ENCODE data around the gene DBX1.
"Not testable (repeated sequence)": the region's sequence is repeated elsewhere in the genome, so short reads cannot be mapped to it uniquely, and the experiment has no call there.

Gene DBX1, protein sequence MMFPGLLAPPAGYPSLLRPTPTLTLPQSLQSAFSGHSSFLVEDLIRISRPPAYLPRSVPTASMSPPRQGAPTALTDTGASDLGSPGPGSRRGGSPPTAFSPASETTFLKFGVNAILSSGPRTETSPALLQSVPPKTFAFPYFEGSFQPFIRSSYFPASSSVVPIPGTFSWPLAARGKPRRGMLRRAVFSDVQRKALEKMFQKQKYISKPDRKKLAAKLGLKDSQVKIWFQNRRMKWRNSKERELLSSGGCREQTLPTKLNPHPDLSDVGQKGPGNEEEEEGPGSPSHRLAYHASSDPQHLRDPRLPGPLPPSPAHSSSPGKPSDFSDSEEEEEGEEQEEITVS

DNA sequence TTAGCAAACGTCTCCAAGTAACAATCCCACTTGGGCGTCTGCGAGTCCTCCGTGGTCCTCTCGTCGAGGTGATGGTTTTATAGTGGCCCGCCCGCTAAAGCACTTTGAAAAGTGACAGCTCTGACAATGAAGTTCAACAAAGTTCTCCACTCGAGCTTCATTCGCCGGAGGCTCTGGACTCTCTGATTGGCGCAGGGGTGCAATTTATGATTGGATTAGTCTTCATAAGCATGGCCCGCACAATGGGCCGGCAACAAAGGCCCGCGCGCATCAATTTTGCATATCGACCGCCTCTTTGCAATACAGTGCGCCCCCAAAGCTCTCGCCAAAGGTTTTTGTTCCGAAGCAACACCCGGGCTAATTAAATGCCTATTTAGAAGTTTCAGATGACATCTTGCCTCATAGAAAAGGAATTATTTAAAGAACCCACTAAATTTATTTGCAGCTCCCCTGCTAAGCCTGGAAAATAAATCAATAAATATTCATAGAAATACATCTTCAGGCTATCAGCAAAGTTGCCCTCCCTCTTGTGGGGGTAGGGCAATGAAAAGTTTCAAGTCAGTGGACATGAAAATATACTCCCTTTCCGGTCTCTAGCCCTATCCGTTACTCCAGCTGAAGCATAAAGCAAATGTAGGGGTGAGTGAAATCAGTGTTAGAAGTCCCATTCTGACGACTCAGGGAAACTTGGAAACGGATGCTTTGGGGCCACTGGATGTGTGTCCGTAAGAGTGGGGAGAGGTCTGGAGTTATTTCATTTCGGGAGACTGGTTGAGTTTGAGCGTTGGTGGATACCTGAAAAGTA, at the start of gene DBX1:
Gene DBX1 (minus strand): TSS at position 51 of the 805 bp plus-strand sequence. CDS start 151 bp downstream, outside the sequence.
- DNase-seq = no peak

DNA sequence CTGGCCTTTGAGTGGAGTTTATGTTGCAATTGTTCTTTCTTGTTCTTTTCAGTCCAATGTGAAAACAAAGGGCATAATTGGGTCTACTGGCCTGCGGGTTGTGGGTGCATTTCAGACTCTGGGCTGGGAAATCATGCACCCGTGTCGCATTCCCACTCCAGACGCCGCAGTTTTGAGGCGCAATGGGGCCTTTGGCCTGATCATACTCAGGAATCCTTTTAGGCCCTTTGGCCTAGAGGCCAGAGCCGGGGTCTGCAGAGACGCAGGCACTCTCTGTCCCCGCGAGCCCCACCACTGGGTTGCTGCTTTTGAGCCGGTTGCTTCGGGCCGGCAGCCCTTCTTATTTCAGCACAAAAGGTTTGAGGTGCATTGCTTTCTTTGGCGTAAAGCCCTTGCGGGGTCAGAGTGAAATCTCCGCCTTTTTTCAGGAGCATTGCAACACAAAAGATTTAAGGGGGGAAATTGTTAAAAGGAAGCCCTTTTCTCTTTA, 48.4 kb upstream of the DBX1 start:
- DNase-seq = no peak

DNA sequence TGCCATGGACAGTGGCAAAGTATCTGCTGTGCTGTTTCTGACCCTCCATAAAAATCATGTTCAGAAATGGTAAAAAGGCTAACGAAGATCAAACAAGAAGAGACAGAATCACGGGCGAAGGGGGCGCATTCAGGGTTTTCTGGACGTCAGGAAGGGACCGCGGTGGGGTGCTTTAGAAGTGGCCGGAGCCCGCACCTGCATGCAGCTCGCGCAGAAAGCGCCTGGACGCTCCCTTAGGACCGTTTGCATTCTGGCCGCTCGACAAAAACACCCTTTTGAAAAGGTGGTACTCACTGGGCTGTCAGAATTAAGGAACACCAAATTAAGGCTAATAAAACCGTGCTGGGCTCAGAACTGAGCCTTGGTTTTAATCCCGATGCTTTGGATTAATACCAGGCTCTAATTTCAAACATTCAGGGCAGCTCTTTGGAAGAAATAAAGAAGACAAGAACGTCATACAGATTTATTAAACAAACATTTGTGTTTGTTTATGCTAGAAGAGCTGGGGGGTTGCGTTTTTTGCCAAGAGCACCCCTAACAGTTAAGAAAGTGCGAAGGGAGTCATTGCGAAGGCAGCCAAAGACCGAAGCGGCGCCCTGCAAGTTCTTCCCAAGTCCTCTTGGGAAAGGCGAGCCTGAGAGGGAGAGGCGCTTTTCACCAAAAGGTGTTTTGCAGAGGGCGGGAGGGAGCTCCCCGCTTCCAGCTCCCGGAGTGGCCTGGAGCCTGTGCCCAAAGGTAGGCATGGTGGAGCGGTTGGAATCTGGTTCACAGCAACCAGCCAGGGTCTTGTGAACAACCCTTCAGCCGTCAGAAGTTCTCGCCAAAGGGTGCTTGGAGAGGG, 47.7 kb upstream of the DBX1 start:
- no peak for DNase-seq

DNA sequence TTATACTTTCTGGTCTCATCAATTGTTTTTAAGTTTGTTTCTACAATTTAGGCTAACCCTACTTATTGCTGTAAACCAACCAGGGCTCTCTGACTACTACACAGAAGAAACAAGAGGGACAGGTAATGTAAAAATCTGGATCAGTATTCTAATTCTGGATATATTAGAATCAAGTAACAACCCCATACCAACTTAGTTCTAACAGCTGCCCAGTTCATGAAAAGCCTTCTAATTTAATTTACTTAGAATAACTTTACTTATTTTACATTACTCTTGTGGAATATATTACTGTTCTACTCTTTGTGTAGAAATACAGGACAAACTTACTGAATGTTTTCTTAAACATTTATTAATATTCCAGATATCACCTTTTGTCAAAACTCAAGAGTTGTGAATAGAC, 45.5 kb upstream of the DBX1 start:
- no peak for DNase-seq

DNA sequence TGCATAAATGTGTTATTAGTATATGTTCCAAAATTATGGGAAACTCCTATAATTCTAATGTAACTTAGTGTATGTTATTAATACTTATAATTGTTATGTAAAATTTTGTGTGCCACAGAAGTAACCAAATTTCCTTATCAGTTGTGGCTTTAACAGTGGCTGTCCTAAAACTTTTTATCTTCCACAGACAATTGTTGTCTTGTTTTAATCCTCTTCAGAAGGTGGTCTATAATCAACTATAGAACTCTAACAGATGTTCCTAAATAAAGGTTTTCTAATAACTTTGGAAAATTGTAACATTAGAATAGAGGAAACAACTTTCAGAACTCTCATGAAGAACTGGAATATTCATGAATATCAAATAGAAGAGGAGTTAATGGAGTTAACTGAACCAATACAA, 44.4 kb upstream of the DBX1 start:
- no peak for DNase-seq

DNA sequence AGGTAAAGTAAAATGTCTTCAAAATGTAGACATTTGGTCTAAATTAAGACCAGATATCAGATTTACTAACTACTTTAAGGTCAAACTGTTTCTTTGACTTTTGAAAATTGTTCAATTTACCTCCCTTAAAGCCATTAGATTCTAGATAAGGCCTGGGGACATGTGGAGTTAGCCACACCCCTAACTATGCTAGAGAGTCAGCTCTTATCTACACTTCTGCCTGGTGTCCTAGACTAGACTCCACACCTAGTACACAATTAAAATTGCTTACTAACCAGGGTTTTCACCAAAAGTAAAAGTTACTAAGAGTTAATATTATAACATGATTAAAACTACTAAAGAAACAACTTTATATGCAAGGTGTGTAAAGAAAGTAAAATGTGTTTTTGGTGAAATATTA, 43.6 kb upstream of the DBX1 start:
- DNase-seq = no peak

DNA sequence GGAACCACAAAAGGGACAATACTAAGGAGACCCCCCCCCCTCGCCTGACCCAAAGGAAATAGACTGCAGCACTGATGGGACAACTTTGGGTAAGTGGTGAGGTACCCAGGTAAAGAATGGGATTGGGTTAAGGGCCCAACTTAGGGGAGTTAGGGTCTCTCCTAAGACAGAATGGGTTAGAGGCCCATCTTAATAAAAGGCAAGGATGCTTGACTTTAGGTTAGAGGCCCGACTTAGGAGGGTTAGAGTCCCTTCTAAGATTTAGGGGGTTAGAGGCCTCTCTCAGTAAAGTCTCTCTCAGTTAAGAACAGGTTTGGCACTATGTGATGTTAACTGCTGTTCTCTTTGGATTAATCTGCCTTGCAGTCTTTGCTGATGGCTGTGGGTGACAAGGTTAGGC, 41.0 kb upstream of the DBX1 start:
- no peak for DNase-seq

DNA sequence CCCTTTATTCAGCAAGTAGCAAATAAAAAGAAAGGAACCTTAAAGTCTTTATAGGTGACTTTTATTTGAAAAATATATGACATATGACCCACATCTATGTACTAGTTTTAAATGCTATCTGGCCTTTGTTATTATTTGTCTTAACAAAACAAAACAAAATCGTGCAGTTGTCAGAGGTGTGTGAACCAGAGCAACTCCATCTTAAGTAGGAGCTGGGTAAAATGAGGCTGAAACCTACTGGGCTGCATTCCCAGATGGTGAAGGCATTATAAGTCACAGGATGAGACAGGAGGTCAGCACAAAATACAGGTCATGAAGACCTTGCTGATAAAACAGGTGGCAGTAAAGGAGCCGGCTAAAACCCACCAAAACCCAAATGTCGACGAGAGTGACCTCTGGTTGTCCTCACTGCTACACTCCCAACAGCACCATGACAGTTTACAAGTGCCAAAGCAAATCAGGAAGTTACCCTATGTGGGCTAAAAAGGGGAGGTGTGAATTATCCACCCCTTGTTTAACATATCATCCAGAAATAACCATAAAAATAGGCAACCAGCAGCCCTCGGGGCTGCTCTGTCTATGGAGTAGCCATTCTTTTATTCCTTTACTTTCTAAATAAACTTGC, 40.2 kb upstream of the DBX1 start:
- not testable (repeated sequence) for DNase-seq

DNA sequence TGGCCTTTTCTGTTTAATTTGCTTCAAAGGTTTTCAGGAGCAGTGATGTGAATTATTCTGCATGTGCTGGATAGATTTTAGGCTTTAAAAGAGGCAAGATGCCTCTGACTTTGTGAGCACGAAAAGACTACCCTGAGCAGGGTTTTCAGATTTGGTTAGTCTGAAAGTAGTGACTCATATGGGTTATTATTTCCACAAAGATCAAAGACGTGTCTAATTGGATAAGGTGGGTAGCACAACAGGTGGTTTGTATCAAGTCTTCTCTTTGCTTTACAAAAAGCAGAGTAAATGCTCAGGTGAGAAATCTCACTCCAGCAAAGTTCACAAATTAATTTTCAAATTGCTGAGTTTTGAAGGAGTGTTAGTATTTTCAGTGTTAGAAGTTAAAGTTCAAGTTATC, 37.6 kb upstream of the DBX1 start:
- DNase-seq = no peak

DNA sequence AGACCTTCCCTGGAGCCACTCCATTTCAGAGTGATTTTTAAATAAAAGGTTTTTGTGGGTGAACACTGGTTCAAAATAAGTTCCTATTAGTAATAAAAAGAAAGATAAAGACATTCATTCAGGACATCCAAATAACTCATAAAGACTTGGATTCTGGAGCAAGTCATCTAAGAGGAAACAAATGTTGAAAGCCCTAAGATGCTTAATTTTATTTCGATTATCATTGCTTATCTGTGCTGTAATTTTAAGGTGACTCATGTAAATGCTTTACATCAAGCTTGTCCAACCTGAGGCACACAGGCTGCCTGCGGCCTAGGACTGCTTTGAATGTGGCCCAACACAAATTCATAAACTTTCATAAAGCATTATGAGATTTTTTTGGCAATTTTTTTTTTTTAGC, 34.2 kb upstream of the DBX1 start:
- no peak for DNase-seq

DNA sequence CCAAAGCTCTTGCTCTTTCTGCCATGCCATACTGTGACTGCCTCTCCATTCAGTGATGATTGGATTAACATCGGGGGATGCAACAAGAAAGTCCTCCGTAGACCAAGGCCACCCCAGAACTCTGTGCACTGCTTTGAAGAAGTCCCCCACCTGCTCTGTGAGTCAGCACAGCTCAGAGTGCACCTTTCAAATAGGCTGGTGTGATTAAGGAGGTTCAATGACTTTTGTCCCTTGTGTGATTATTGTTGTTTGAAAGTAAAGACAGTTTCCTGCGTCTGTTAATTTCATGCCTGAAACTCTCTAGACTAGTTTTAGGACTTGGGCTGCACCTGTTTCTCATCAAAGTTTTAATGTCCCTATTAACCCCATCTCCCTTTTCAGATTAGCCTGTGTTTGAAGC, 33.0 kb upstream of the DBX1 start:
- no peak for DNase-seq

DNA sequence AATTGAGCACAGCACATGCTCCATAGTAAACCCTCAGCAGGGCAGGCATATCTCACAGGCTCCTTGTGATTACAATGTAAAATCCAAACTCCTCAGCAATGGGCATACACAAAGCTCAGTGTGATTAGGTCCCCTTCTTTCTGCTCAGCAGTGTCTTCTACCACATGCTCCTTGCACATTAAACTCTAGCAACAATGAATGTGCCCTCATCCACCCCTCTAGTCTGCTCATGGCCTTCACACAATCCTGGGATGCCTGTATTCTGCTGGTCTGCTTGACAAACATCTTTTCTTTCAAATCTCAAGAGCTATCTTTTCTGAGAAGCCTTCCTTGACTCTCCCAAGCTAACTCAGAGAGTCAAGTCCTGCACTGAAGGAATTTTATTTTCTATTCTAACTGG, 32.4 kb upstream of the DBX1 start:
- DNase-seq = no peak

DNA sequence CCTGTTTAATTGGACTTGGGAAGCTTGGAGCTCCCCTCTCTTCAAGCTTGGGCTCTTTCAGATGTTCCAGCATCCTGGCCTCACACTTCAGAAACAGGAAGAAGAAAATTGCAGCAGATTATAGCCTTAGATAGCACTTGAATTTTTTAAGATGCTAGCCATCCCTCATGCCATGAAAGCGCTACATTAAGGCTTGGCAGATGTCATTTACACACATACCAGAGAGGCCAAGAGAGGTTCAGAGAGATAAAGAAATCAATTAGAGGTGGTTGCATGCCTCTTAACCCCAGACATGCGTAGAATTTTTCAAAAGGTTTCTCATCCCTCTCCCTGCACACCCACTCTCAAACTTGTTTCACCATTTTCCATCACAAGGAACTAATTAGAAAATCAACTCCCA, 31.9 kb upstream of the DBX1 start:
- DNase-seq = no peak

DNA sequence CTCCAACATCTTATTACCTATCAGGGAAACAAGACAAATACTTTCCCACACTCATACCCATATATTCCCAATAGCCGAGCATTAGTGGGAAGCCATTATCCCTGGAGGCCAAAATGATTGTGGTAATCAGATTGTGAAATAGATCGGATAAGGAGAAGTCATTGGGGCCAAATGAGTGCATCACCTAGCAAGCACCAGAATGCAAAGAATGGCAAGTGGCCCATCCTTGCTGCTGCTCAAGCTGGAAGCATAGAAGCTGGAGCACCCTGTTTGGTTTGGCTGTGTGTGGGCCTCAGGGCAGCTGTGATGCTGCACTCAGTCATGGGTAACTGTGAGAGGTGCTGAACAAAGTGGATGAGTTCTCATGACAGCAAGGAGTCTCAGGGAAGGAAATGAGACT, 18.7 kb upstream of the DBX1 start:
- no peak for DNase-seq

DNA sequence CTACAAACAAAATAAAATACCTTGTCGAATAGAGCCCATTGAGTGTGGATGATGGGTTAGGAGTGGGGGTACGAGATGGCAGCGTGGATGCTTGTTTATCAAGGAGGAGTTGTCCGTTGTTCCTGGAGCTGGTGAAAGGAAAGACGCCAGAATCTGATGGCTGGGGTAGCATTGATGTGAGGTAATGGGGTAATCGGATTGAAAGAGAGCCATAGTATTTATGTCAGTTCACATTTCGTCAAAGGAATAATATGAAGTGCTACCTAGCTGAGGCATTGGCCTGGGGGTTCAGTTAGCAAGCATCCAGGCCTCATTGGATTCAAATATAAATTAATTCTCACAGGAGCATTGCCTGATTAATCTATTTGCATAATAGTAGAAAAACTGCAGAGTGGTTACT, 16.9 kb upstream of the DBX1 start:
- DNase-seq = no peak

DNA sequence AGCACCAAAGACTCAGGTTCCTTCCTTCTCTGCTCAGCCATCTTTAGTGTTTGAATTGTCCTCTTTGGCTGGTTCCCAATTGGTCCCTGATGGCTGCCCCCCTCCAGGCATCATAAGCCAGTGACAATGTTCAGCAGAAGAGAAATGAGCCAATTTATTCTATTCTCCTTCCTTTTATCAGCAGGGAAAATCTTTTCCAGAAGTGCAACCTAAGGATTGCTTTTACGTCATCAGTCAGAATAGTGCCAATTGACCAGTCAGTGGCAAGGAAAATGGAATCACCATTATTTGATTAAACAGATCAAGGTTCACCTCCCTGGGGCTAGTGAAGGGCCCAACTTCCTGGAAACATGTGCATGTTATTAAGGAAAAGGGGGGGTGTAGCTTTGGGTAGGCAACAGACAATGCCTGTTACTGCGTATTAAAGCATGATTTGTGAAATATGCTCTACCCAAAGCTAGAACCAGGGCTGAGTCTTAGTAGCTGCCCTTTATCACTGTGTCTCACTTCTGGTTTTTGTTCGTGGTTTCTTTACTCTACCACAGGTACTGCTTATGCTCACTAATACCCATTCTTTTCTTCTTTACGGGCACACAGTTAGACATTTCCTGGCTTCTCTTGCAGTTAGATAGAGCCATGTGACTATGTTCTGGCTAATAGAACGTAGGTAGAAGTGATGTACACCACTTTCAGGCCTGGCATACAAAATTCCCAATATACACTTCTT, 12.6 kb upstream of the DBX1 start:
- DNase-seq = no peak

DNA sequence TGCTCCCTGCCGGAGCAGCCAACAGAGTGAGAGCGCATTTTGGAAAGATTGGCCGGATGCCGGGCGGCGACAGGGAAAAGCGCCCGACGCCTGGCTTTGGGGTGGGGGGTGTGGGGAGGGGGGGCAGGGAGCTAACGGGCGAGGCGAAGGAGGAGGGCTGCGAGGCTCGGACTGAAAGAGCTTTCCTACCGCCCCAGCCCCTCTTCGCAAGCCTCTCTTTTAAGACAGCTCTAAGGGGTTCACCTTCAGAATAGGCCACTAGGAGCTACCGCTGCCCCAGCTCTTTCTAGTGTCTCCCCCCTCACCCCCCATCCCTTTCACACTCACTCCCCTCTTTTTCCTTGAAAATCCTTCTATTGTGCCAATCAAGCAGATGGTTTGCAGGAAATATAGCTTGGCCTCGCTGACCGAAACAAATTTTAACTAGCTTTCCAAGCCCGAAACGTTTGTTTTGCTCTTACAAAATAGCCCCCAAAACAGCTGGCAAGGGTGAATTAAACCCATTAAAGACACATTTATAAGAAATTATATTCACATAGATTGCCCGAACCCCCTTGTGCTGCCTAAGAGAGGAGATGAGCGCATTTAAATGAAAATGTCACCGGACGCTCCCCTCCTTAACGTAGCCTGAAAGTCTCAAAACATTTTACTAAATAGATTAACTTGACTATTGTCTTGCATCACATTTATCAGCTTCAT, 3.7 kb upstream of the DBX1 start:
- DNase-seq = no peak

DNA sequence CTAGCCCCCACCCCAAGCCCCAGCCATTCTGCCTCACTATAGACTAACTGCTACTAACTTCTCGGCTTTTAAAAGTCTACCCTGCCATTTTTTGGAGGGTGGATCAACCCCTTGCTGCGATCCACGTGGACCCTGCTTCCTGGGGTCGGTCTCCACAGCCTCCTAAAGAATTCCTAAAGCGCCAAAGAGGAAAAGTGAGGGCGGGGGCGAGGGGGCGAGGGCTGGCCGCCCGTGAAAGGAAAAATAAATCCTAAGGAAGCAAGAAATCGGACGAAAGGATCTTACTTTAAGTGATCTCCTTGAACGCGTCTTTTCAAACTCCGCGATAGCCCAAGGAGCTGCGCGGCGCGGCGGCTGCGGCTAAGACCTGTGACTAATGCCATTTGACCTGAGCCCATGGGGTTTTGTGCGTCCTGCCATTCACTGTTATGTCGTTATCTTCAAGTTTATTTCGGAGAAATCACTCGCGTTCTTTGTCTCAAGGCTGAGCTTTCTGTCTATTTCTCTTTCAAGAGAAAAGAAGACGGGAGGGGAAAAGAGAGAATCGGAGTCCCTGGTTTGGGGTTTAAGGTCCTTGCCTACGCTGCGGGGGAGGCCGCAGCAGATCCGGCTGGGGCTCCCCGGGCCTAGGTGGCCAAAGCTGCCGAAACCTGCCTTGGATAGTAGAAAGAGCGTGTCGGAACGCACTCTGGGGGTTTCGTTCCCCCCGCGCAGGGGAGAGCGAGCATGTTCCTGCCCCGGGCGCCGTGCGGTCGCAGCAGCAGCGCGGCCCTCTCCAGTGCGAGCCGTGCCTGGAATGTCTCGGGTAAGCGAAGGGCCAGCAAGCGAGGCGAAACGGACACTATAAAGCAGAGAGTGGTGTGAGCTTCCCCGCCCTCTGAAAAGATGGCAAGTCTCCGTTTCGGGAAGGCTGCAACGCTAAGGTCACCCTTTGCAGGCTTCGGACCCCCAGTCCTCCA, 2.8 kb upstream of the DBX1 start:
- DNase-seq = no peak

DNA sequence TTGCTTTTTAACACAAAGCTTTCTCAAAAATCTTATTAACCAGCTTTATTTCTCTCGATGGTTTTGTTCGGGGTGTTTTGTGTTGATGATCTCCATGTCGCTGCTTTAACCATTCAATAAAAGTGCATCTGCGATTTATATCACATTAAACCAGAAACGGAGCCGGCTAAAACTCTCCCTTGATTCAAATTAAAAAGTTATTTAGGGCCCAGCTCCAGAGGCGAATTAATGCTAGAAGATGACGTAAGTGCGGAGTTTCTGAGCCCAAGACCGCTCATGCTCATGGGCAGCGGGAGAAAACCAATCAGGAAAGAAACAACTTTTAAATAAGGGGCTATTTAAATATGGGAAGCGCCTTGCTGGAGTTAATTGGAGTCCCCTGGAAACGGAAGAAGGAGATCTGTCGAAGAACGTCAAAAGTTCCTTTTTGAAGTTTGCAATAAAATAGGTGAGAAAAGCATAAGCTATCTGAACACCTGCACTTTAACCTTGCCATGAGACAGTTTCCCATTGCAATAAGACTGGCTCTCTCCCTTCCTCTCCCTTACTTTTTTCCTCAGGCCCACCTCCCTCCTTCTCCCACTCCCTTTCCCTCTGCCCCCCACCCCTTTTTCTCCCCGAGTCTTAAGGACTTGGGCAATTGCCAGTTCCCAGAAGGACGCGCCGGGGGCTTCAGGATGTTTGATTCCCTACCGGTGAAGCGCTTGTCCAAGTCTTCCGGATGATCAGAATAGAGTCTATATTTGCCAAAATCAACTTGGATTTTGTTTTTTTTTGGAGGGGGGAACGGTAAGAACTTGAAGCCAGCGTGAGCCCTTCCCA, 1.9 kb upstream of the DBX1 start:
- no peak for DNase-seq
